ENCODE data around the gene GHR. TPM values are rescaled to one million over a fixed set of nuclear protein-coding genes. Genes with fewer than 3 reads are reported as not detected.

GHR gene
- total RNA-seq, 1 experiment from 2014 or later: not detected

DNA sequence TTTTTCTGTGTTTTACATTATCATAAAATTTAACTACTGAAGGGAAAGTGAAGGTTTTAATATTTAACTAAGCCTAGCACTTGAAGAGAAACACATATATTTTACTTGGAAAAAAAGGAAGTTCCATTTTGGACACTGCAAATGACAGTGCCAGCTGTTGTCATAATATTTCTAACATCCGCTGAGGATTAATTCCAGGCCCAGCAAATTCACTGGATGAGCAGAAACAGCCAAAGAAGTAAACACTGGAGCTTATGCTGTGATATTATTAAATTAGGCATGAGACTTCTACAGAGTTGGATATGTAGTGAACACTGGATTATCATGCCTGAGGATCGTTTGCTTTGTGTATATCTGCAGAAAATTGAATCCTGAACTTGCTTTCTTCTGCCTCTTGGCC is 67.6 kb downstream of the GHR start:
- H3K27me3 ChIP-seq (replicated peaks; ENCODE audit: insufficient read depth, low read depth, low read length, poor library complexity): no peaks in the 10 kb centered on the region
- no TSS peak for BruUV-seq (replicated peaks)
- no peak overlapping the region for H3K4me3 ChIP-seq (ENCODE audit: low read depth, low read length, poor library complexity, severe bottlenecking)
- no peak for DNase-seq (ENCODE audit: low spot score)
- CTCF ChIA-PET: no interaction called here
- no peaks in the 10 kb centered on the region for H3K9me3 ChIP-seq (ENCODE audit: low read depth, low read length, poor library complexity, severe bottlenecking)
- POLR2A ChIA-PET (ENCODE audit: low non-redundant PET): no interaction called here
- no peaks in the 10 kb centered on the region for H3K36me3 ChIP-seq (ENCODE audit: insufficient read depth, low read length, poor library complexity, severe bottlenecking)
- TF ChIP-seq EZH2 (IDR thresholded peaks at IDR 0.05; ENCODE audit: borderline replicate concordance, low read depth, low read length, poor library complexity, severe bottlenecking): no peak
- TF ChIP-seq, protein P1, sequence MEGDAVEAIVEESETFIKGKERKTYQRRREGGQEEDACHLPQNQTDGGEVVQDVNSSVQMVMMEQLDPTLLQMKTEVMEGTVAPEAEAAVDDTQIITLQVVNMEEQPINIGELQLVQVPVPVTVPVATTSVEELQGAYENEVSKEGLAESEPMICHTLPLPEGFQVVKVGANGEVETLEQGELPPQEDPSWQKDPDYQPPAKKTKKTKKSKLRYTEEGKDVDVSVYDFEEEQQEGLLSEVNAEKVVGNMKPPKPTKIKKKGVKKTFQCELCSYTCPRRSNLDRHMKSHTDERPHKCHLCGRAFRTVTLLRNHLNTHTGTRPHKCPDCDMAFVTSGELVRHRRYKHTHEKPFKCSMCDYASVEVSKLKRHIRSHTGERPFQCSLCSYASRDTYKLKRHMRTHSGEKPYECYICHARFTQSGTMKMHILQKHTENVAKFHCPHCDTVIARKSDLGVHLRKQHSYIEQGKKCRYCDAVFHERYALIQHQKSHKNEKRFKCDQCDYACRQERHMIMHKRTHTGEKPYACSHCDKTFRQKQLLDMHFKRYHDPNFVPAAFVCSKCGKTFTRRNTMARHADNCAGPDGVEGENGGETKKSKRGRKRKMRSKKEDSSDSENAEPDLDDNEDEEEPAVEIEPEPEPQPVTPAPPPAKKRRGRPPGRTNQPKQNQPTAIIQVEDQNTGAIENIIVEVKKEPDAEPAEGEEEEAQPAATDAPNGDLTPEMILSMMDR (conservative IDR thresholded peaks at IDR 0.05; ENCODE audit: low read depth, low read length): no peak
- H3K27ac ChIP-seq (ENCODE audit: low read depth, low read length, poor library complexity, severe bottlenecking): no peak overlapping the region
- no peaks in the 10 kb centered on the region for H3K4me1 ChIP-seq (ENCODE audit: insufficient read depth, low read length, poor library complexity, severe bottlenecking)
- intact Hi-C loops (cut with micrococcal nuclease; ENCODE audit: unreplicated experiment): no loop called here

DNA sequence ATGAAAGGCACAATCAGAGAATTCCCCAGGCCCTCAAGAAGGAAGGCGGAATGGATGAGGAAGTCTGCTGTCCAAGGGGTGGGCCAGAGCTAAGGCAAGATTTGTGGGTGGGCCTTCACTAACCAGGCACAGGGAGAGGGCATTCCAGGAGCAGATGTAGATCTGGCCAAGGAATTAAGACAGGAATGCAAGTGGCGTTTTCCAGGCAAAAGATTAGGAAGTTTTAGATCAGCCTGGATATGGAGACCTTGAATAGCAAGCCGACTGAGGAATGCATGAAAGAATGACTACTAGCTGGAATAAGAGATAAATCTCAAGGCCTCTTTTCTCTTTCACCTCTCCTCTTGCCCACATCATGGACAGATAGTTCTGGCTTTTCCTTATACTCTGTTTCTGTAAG is 68.5 kb downstream of the GHR start:
- POLR2A ChIA-PET (ENCODE audit: low non-redundant PET): no interaction called here
- no peaks in the 10 kb centered on the region for H3K36me3 ChIP-seq (ENCODE audit: insufficient read depth, low read length, poor library complexity, severe bottlenecking)
- intact Hi-C loops (cut with micrococcal nuclease; ENCODE audit: unreplicated experiment): no loop called here
- BruUV-seq (replicated peaks): no TSS peak
- no peak overlapping the region for H3K4me3 ChIP-seq (ENCODE audit: low read depth, low read length, poor library complexity, severe bottlenecking)
- no peaks in the 10 kb centered on the region for H3K4me1 ChIP-seq (ENCODE audit: insufficient read depth, low read length, poor library complexity, severe bottlenecking)
- CTCF ChIA-PET: no interaction called here
- no peaks in the 10 kb centered on the region for H3K9me3 ChIP-seq (ENCODE audit: low read depth, low read length, poor library complexity, severe bottlenecking)
- DNase-seq (ENCODE audit: low spot score): no peak
- TF ChIP-seq, protein P1 (conservative IDR thresholded peaks at IDR 0.05; ENCODE audit: low read depth, low read length): no peak
- no peak for TF ChIP-seq EZH2 (IDR thresholded peaks at IDR 0.05; ENCODE audit: borderline replicate concordance, low read depth, low read length, poor library complexity, severe bottlenecking)
- no peaks in the 10 kb centered on the region for H3K27me3 ChIP-seq (replicated peaks; ENCODE audit: insufficient read depth, low read depth, low read length, poor library complexity)
- no peak overlapping the region for H3K27ac ChIP-seq (ENCODE audit: low read depth, low read length, poor library complexity, severe bottlenecking)

DNA sequence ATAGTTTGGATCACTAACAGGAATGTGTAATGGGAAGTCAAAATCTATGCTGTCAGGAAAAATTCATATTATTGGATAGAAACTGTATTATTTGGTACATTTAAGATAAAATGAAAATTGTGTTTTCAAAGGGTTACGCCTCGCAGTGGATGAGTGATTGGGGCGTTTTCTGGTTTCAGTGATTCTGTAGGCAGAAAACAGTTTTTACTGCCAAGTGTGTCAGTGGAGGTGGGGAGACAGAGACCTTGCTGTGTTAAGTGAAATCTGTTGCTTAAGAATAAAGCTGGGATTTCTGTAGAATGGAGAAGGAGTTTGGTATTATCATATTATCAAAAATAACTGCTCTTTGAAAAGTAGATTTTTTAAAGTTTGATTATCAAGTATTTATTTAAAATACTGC is 69.7 kb downstream of the GHR start:
- Histone ChIP-seq H3K9me3 (ENCODE audit: low read depth, low read length, poor library complexity, severe bottlenecking) (no peaks in the 10 kb centered on the region), H3K36me3 (ENCODE audit: insufficient read depth, low read length, poor library complexity, severe bottlenecking) (no peaks in the 10 kb centered on the region), H3K27ac (ENCODE audit: low read depth, low read length, poor library complexity, severe bottlenecking) (no peak overlapping the region), H3K4me1 (ENCODE audit: insufficient read depth, low read length, poor library complexity, severe bottlenecking) (no peaks in the 10 kb centered on the region), H3K4me3 (ENCODE audit: low read depth, low read length, poor library complexity, severe bottlenecking) (no peak overlapping the region), H3K27me3 (replicated peaks; ENCODE audit: insufficient read depth, low read depth, low read length, poor library complexity) (no peaks in the 10 kb centered on the region)
- ChIA-PET CTCF (no interaction called here), POLR2A (ENCODE audit: low non-redundant PET) (no interaction called here)
- no TSS peak for BruUV-seq (replicated peaks)
- no peak for DNase-seq (ENCODE audit: low spot score)
- TF ChIP-seq, protein P1 (conservative IDR thresholded peaks at IDR 0.05; ENCODE audit: low read depth, low read length): no peak
- no peak for TF ChIP-seq EZH2 (IDR thresholded peaks at IDR 0.05; ENCODE audit: borderline replicate concordance, low read depth, low read length, poor library complexity, severe bottlenecking)
- intact Hi-C loops (cut with micrococcal nuclease; ENCODE audit: unreplicated experiment): no loop called here
